GM23338 (cell line): ENCODE measurements around the gene YES1. TPM values are rescaled to one million over a fixed set of nuclear protein-coding genes. Genes with fewer than 3 reads are reported as not detected.
A peak's percentile ranks its signal among the peaks of the same experiment; 100 is the strongest.

Source experiments
- ATAC-seq: fragments of 200-7000 bp; cut with Tn5 transposase; 3 replicates; pipeline ENCODE4 v1.9.1; 2020
- DNase-seq: peaks from one replicate; pipeline ENCODE4 v3.0.0-alpha.2; 2015; ENCODE audit warnings: low spot score
- H2AFZ ChIP-seq: fragments of 200-600 bp; sonication (generic); 2 replicates; pipeline ENCODE4 v1.8.0; 2016; ENCODE audit warnings: antibody characterized with exemption, mild to moderate bottlenecking, moderate library complexity
- H3F3A ChIP-seq: fragments of 200-600 bp; sonication (generic); replicated peaks from 2 replicates; pipeline ENCODE4 v1.8.0; 2017; ENCODE audit warnings: antibody characterized with exemption, mixed run types, low read depth
- H3K27ac ChIP-seq: fragments of 200-600 bp; sonication (generic); 2 replicates; pipeline ENCODE4 v1.6.1; 2016; ENCODE audit warnings: low read depth
- H3K27me3 ChIP-seq: fragments of 200-600 bp; sonication (generic); 2 replicates; pipeline ENCODE4 v1.8.0; 2016; ENCODE audit warnings: mild to moderate bottlenecking, mixed run types, moderate library complexity; ENCODE audit not compliant: insufficient read depth
- H3K36me3 ChIP-seq: fragments of 200-600 bp; sonication (generic); 2 replicates; pipeline ENCODE4 v1.8.0; 2016; ENCODE audit warnings: mild to moderate bottlenecking; ENCODE audit not compliant: insufficient read depth
- H3K4me1 ChIP-seq: fragments of 200-600 bp; sonication (generic); 2 replicates; pipeline ENCODE4 v1.8.0; 2016; ENCODE audit warnings: mild to moderate bottlenecking, moderate library complexity; ENCODE audit not compliant: insufficient read depth
- H3K4me2 ChIP-seq: fragments of 200-600 bp; sonication (generic); 2 replicates; pipeline ENCODE4 v1.7.1; 2017; ENCODE audit warnings: mixed run types
- H3K4me3 ChIP-seq: fragments of 200-600 bp; sonication (generic); 2 replicates; pipeline ENCODE4 v1.6.1; 2016; ENCODE audit warnings: mixed run types
- H3K79me2 ChIP-seq: fragments of 200-600 bp; sonication (generic); replicated peaks from 2 replicates; pipeline ENCODE4 v1.8.0; 2017; ENCODE audit warnings: mild to moderate bottlenecking; ENCODE audit not compliant: insufficient read depth
- H3K9me2 ChIP-seq: fragments of 200-600 bp; sonication (generic); 2 replicates; pipeline ENCODE4 v1.8.0; 2017; ENCODE audit not compliant: insufficient read depth
- H4K20me1 ChIP-seq: fragments of 200-600 bp; sonication (generic); replicated peaks from 2 replicates; pipeline ENCODE4 v1.8.0; 2017; ENCODE audit warnings: mild to moderate bottlenecking; ENCODE audit not compliant: insufficient read depth
- H3K27ac Mint-ChIP-seq: 2 replicates; pipeline ENCODE4 v1.8.0; 2020; ENCODE audit warnings: inconsistent platforms, mild to moderate bottlenecking, moderate library complexity, mixed read lengths
- H3K27me3 Mint-ChIP-seq: 3 replicates; pipeline ENCODE4 v1.8.0; 2022; ENCODE audit warnings: low read depth, mild to moderate bottlenecking, moderate library complexity, mixed read lengths, inconsistent platforms; ENCODE audit not compliant: insufficient read depth, poor library complexity
- H3K36me3 Mint-ChIP-seq: 3 replicates; pipeline ENCODE4 v1.8.0; 2021; ENCODE audit warnings: low read depth, mild to moderate bottlenecking, inconsistent platforms, moderate library complexity, mixed read lengths
- H3K4me1 Mint-ChIP-seq: 3 replicates; pipeline ENCODE4 v1.8.0; 2020; ENCODE audit warnings: mild to moderate bottlenecking, inconsistent platforms, mixed read lengths
- H3K4me3 Mint-ChIP-seq: 3 replicates; pipeline ENCODE4 v1.8.0; 2021; ENCODE audit warnings: moderate library complexity, mild to moderate bottlenecking, inconsistent platforms, mixed read lengths
- H3K9me3 Mint-ChIP-seq: 3 replicates; pipeline ENCODE4 v1.8.0; 2020; ENCODE audit warnings: moderate library complexity, mild to moderate bottlenecking, inconsistent platforms, mixed read lengths
- EZH2 ChIP-seq: fragments of 200-600 bp; sonication (generic); IDR thresholded peaks from one replicate; pipeline ENCODE4 v1.8.0; 2017; ENCODE audit warnings: antibody characterized with exemption, mild to moderate bottlenecking, low read depth; ENCODE audit not compliant: unreplicated experiment
- NANOG ChIP-seq: IDR thresholded peaks from 2 replicates; pipeline ENCODE4 v1.6.1; 2016; ENCODE audit warnings: antibody characterized with exemption, borderline replicate concordance
- ZNF114 ChIP-seq: fragments of 250-450 bp; sonication (Bioruptor Pico); IDR thresholded peaks from 2 replicates; pipeline ENCODE4 v1.5.0; 2020; ENCODE audit warnings: mild to moderate bottlenecking, moderate library complexity
- ZNF331 ChIP-seq: fragments of 250-450 bp; sonication (Bioruptor Pico); IDR thresholded peaks from 2 replicates; pipeline ENCODE4 v1.5.0; 2020; ENCODE audit warnings: low read depth, mild to moderate bottlenecking, moderate library complexity
- polyA plus RNA-seq: library from polyadenylated mRNA; unstranded; fragments of >200 nt; fragmentation: Nextera tagmentation; extraction: Ambion mirVana; gene quantifications from 2 replicates; pipeline ENCODE4 v1.2.1, GENCODE V29; 2016
- total RNA-seq: library from RNA; depleted of rRNA; stranded (reverse); fragments of >200 nt; shearing (Covaris generic); gene quantifications from 2 replicates; pipeline ENCODE4 v1.2.3, GENCODE V29; 2014
- TF ChIP-seq, protein P1 (sequence below), 2 experiments: fragments of 200-600 bp in 1 of 2; sonication (generic) in 1 of 2; conservative IDR thresholded peaks; 2 replicates each; pipeline versions ENCODE4 v1.5.1 to v1.6.1; 2016 to 2017; ENCODE audit warnings: antibody characterized with exemption in 2 of 2, low read depth in 2 of 2, mild to moderate bottlenecking in 2 of 2, moderate library complexity in 1 of 2
- TF ChIP-seq, protein P2 (sequence below): IDR thresholded peaks from 2 replicates; pipeline ENCODE4 v1.6.1; 2016; ENCODE audit warnings: antibody characterized with exemption
- TF ChIP-seq, protein P3 (sequence below): fragments of 250-450 bp; sonication (Bioruptor Pico); IDR thresholded peaks from 2 replicates; pipeline ENCODE4 v1.5.0; 2020; ENCODE audit warnings: mild to moderate bottlenecking, moderate library complexity

The YES1 gene
- total and polyA plus RNA-seq, 2 experiments from 2014 or later = 25.4 to 327 TPM

DNA sequence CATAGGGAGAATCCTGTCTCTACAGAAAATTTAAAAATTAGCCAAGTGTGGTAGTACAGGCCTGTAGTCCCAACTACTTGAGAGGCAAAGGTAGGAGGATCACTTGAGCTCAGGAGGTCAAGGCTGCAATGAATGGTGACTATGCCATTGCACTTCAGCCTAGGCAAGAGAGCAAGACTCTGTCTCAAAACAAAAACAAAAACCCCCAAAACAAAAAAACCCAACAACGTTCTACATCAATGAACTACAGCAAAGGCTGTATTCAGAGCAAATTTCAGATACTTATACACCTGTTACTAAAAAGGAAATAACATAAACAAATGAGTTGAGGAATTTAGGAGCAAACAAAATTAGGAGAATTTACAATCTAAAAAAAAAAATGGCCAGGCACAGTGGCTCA is 22.6 kb downstream of the YES1 start (continued):
- TF ChIP-seq, protein P1, sequence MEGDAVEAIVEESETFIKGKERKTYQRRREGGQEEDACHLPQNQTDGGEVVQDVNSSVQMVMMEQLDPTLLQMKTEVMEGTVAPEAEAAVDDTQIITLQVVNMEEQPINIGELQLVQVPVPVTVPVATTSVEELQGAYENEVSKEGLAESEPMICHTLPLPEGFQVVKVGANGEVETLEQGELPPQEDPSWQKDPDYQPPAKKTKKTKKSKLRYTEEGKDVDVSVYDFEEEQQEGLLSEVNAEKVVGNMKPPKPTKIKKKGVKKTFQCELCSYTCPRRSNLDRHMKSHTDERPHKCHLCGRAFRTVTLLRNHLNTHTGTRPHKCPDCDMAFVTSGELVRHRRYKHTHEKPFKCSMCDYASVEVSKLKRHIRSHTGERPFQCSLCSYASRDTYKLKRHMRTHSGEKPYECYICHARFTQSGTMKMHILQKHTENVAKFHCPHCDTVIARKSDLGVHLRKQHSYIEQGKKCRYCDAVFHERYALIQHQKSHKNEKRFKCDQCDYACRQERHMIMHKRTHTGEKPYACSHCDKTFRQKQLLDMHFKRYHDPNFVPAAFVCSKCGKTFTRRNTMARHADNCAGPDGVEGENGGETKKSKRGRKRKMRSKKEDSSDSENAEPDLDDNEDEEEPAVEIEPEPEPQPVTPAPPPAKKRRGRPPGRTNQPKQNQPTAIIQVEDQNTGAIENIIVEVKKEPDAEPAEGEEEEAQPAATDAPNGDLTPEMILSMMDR (conservative IDR thresholded peaks at IDR 0.05; ENCODE audit: low read depth in 2 of 2) = no peak

DNA sequence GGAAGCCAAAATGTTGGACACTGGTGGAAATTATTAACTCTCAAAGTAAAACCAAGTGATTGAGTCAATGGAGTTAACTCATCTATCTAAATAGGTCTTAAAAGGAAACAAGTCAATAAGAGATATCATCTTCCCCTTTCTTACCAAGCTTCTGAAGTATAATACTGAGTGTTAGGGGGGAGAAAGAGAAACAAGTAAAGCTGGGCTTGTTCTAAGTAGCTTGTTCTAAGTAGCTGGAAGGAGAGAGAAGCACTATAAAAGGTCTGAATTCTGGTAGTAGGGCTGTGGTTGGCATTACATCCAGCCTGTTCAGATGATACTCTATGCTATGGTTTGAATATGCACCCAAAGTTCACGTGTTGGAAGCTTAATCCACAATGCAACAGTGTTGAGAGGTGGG is 26.8 kb downstream of the YES1 start:
- H3K9me2 ChIP-seq = no peaks in the 10 kb centered on the region
- peaks cover 7% of the 10 kb centered on the region for H4K20me1 ChIP-seq
- H3K36me3 ChIP-seq = no peaks in the 10 kb centered on the region
- H2AFZ ChIP-seq = no peak overlapping the region
- TF ChIP-seq, protein P2, sequence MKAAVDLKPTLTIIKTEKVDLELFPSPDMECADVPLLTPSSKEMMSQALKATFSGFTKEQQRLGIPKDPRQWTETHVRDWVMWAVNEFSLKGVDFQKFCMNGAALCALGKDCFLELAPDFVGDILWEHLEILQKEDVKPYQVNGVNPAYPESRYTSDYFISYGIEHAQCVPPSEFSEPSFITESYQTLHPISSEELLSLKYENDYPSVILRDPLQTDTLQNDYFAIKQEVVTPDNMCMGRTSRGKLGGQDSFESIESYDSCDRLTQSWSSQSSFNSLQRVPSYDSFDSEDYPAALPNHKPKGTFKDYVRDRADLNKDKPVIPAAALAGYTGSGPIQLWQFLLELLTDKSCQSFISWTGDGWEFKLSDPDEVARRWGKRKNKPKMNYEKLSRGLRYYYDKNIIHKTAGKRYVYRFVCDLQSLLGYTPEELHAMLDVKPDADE = no peak
- TF ChIP-seq NANOG (no peak), ZNF114 (CRISPR knock-in tag) (no peak), EZH2 (no peak), ZNF331 (no peak)
- TF ChIP-seq, protein P3, sequence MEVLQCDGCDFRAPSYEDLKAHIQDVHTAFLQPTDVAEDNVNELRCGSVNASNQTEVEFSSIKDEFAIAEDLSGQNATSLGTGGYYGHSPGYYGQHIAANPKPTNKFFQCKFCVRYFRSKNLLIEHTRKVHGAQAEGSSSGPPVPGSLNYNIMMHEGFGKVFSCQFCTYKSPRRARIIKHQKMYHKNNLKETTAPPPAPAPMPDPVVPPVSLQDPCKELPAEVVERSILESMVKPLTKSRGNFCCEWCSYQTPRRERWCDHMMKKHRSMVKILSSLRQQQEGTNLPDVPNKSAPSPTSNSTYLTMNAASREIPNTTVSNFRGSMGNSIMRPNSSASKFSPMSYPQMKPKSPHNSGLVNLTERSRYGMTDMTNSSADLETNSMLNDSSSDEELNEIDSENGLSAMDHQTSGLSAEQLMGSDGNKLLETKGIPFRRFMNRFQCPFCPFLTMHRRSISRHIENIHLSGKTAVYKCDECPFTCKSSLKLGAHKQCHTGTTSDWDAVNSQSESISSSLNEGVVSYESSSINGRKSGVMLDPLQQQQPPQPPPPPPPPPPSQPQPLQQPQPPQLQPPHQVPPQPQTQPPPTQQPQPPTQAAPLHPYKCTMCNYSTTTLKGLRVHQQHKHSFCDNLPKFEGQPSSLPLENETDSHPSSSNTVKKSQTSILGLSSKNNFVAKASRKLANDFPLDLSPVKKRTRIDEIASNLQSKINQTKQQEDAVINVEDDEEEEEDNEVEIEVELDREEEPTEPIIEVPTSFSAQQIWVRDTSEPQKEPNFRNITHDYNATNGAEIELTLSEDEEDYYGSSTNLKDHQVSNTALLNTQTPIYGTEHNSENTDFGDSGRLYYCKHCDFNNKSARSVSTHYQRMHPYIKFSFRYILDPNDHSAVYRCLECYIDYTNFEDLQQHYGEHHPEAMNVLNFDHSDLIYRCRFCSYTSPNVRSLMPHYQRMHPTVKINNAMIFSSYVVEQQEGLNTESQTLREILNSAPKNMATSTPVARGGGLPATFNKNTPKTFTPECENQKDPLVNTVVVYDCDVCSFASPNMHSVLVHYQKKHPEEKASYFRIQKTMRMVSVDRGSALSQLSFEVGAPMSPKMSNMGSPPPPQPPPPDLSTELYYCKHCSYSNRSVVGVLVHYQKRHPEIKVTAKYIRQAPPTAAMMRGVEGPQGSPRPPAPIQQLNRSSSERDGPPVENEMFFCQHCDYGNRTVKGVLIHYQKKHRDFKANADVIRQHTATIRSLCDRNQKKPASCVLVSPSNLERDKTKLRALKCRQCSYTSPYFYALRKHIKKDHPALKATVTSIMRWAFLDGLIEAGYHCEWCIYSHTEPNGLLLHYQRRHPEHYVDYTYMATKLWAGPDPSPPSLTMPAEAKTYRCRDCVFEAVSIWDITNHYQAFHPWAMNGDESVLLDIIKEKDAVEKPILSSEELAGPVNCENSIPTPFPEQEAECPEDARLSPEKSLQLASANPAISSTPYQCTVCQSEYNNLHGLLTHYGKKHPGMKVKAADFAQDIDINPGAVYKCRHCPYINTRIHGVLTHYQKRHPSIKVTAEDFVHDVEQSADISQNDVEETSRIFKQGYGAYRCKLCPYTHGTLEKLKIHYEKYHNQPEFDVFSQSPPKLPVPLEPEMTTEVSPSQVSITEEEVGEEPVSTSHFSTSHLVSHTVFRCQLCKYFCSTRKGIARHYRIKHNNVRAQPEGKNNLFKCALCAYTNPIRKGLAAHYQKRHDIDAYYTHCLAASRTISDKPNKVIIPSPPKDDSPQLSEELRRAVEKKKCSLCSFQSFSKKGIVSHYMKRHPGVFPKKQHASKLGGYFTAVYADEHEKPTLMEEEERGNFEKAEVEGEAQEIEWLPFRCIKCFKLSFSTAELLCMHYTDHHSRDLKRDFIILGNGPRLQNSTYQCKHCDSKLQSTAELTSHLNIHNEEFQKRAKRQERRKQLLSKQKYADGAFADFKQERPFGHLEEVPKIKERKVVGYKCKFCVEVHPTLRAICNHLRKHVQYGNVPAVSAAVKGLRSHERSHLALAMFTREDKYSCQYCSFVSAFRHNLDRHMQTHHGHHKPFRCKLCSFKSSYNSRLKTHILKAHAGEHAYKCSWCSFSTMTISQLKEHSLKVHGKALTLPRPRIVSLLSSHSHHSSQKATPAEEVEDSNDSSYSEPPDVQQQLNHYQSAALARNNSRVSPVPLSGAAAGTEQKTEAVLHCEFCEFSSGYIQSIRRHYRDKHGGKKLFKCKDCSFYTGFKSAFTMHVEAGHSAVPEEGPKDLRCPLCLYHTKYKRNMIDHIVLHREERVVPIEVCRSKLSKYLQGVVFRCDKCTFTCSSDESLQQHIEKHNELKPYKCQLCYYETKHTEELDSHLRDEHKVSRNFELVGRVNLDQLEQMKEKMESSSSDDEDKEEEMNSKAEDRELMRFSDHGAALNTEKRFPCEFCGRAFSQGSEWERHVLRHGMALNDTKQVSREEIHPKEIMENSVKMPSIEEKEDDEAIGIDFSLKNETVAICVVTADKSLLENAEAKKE = no peak
- TF ChIP-seq, protein P1 (conservative IDR thresholded peaks at IDR 0.05; ENCODE audit: low read depth in 2 of 2) = no peak
- Mint-ChIP-seq H3K27me3 (peaks cover 8% of the 10 kb centered on the region), H3K9me3 (no peaks in the 10 kb centered on the region), H3K36me3 (peaks cover 4% of the 10 kb centered on the region; the same call in 1 of the 3 replicates), H3K27ac (no peak overlapping the region), H3K4me1 (peaks cover 27% of the 10 kb centered on the region), H3K4me3 (no peak overlapping the region)
- peak overlapping the region; percentile 88 for H3K27ac ChIP-seq
- H3K27me3 ChIP-seq = no peaks in the 10 kb centered on the region
- H3K4me1 ChIP-seq = peaks cover 22% of the 10 kb centered on the region
- ATAC-seq = no peak
- DNase-seq = no peak
- no peaks in the 10 kb centered on the region for H3F3A ChIP-seq
- H3K4me2 ChIP-seq = peak overlapping the region; percentile 17; the same call in 1 of the 2 replicates
- no peak overlapping the region for H3K4me3 ChIP-seq
- peaks cover 99% of the 10 kb centered on the region for H3K79me2 ChIP-seq
